Calu3 (cell line): ENCODE results near the gene LDLR. TPM values are rescaled to one million over a fixed set of nuclear protein-coding genes. Genes with fewer than 3 reads are reported as not detected.
A peak's percentile ranks its signal among the peaks of the same experiment; 100 is the strongest.
"Not testable (repeated sequence)": the region's sequence is repeated elsewhere in the genome, so short reads cannot be mapped to it uniquely, and the experiment has no call there.

Experiments
- BruUV-seq: library from RNA; stranded (reverse); fragments of 400-500 nt; replicated peaks from 2 replicates; lab custom pipeline; 2021; lab: Mats Ljungman, UMichigan
- CTCF ChIA-PET: fragments of 300-600 bp; sonication (Branson Sonifier 250); formaldehyde crosslinking; loops from one replicate; lab custom pipeline; 2022; ENCODE audit warnings: antibody characterized with exemption; lab: Charles Lee
- DNase-seq: peaks from one replicate; pipeline ENCODE4 v3.0.0; 2022
- H3K27ac Mint-ChIP-seq: one replicate; pipeline ENCODE4 v1.8.0; 2022; ENCODE audit warnings: mixed read lengths; ENCODE audit not compliant: unreplicated experiment
- H3K27me3 Mint-ChIP-seq: one replicate; pipeline ENCODE4 v1.8.0; 2022; ENCODE audit warnings: mixed read lengths; ENCODE audit not compliant: unreplicated experiment
- H3K36me3 Mint-ChIP-seq: one replicate; pipeline ENCODE4 v1.8.0; 2022; ENCODE audit warnings: mild to moderate bottlenecking, moderate library complexity, mixed read lengths; ENCODE audit not compliant: insufficient read depth, unreplicated experiment
- H3K4me1 Mint-ChIP-seq: one replicate; pipeline ENCODE4 v1.8.0; 2022; ENCODE audit warnings: mild to moderate bottlenecking, low read depth, mixed read lengths; ENCODE audit not compliant: unreplicated experiment
- H3K4me3 Mint-ChIP-seq: one replicate; pipeline ENCODE4 v1.8.0; 2022; ENCODE audit warnings: mild to moderate bottlenecking, low read depth, moderate library complexity, mixed read lengths; ENCODE audit not compliant: unreplicated experiment
- H3K9me3 Mint-ChIP-seq: one replicate; pipeline ENCODE4 v1.8.0; 2022; ENCODE audit warnings: low read depth, mixed read lengths; ENCODE audit not compliant: unreplicated experiment
- intact Hi-C: fragments of 100-400 bp; cut with micrococcal nuclease; formaldehyde crosslinking; loops from one replicate; pipeline ENCODE4 v1.10.0; 2022; ENCODE audit not compliant: unreplicated experiment
- total RNA-seq: library from RNA; stranded (reverse); gene quantifications from 2 replicates; pipeline ENCODE4 v1.2.3, GENCODE V29; 2022
- TF ChIP-seq, protein P1 (sequence below): fragments of 200-600 bp; IDR thresholded peaks from one replicate; pipeline ENCODE4 v1.8.0; 2022; ENCODE audit warnings: antibody characterized with exemption; ENCODE audit not compliant: unreplicated experiment

The LDLR gene
- total RNA-seq, 1 experiment from 2014 or later = 289 TPM

DNA sequence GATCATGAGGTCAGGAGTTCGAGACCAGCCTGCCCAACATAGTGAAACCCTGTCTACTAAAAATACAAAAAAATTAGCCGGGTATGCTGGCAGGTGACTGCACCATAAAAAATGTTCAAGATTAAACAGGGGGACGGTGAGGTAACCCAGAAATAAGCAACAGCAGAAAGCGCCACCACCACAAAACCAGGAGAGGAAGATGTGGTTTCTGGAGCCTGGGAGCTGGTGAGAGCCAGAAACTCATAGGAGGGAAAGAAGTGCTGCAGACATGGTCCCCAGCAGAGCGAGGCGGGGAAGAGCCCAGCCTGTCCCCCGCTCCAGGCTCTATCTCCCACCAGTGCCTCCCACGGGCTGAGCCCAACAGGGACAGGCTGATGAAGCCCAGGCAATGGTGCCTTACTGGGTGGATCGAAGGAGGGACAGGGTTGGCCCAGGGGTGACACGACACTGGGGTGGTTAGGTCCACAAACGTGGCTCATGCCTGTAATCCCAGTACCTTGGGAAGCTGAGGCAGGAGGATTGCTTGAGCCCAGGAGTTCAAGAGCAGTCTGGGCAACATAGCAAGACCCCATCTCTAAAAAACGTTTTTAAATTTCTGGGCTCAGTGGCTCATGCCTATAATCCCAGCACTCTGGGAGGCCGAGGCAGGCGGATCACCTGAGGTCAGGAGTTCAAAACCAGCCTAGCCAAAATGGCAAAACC is 47.3 kb downstream of the LDLR start:
- TF ChIP-seq, protein P1, sequence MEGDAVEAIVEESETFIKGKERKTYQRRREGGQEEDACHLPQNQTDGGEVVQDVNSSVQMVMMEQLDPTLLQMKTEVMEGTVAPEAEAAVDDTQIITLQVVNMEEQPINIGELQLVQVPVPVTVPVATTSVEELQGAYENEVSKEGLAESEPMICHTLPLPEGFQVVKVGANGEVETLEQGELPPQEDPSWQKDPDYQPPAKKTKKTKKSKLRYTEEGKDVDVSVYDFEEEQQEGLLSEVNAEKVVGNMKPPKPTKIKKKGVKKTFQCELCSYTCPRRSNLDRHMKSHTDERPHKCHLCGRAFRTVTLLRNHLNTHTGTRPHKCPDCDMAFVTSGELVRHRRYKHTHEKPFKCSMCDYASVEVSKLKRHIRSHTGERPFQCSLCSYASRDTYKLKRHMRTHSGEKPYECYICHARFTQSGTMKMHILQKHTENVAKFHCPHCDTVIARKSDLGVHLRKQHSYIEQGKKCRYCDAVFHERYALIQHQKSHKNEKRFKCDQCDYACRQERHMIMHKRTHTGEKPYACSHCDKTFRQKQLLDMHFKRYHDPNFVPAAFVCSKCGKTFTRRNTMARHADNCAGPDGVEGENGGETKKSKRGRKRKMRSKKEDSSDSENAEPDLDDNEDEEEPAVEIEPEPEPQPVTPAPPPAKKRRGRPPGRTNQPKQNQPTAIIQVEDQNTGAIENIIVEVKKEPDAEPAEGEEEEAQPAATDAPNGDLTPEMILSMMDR = no peak
- Mint-ChIP-seq H3K27ac (peak overlapping the region; percentile 67), H3K9me3 (no peaks in the 10 kb centered on the region), H3K27me3 (no peaks in the 10 kb centered on the region), H3K4me1 (peaks cover 12% of the 10 kb centered on the region), H3K4me3 (no peak overlapping the region), H3K36me3 (peaks cover 81% of the 10 kb centered on the region)
- BruUV-seq = no TSS peak
- intact Hi-C loops = loop anchor here (2.0 to 10.0 kb wide), 2 partner anchors 66 to 102 kb away; no protein-coding TSS in a partner anchor
- CTCF ChIA-PET = no interaction called here
- no peak for DNase-seq

GRCh38 chr19:11137542-11138384 is 48.5 kb downstream of the LDLR start:
- Mint-ChIP-seq H3K4me3 (peak overlapping the region; percentile 44), H3K4me1 (peaks cover 12% of the 10 kb centered on the region), H3K27ac (peak overlapping the region; percentile 39), H3K36me3 (peaks cover 81% of the 10 kb centered on the region), H3K27me3 (no peaks in the 10 kb centered on the region), H3K9me3 (no peaks in the 10 kb centered on the region)
- peak; percentile 78 for DNase-seq
- CTCF ChIA-PET = interaction anchor here (1.6 kb wide), 1 partner anchor 66 kb away, joined by 5 read pairs; no protein-coding TSS in a partner anchor
- intact Hi-C loops = loop anchor here (2.0 to 10.0 kb wide), 2 partner anchors 65 to 103 kb away; no protein-coding TSS in a partner anchor
- TF ChIP-seq, protein P1 = no peak
- no TSS peak for BruUV-seq

DNA sequence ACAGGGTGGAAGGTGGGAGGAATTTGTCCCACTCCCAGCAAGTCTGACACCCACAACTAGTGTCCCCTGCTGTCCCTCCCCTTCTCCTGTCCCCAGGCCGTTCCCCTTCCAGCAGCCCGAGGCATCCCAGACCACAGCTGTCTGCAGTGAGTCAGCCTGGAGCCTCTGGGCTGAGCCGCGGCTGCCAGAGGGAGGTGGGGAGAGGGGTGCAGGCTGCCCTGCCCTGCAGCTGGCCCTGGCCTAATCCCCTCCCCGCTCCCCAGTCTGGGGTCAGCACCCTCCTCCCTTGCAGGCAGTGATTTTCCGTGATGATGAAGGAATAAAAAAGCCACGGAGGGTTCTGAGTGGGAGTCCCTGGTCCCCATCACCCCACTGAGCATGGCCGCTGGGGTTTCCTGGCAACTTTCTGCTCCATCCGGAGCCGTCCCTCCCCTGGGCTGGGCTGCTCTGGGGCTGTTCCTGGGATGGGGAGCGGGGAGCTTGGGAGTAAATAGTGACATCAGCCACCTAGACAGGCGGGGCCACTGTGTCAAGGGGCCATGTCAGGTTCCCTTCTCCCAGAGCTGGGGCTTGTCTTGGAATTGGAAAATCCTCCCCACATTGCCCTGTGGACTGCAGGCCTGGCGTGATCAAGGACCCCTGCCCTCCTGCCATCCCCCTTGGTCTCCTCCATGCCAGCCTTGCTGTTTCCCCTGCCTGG is 49.5 kb downstream of the LDLR start:
- TF ChIP-seq, protein P1 = no peak
- no peaks in the 10 kb centered on the region for H3K27me3 Mint-ChIP-seq
- no peak overlapping the region for H3K4me3 Mint-ChIP-seq
- intact Hi-C loops = loop anchor here (10.0 kb wide), 1 partner anchor 104 kb away; no protein-coding TSS in a partner anchor
- H3K36me3 Mint-ChIP-seq = peaks cover 79% of the 10 kb centered on the region
- CTCF ChIA-PET = interaction anchor here (0.6 to 1.6 kb wide), 2 partner anchors 44 to 65 kb away, joined by 3 to 5 read pairs; no protein-coding TSS in a partner anchor
- no peak overlapping the region for H3K27ac Mint-ChIP-seq
- no peaks in the 10 kb centered on the region for H3K9me3 Mint-ChIP-seq
- no TSS peak for BruUV-seq
- peak; percentile 53 for DNase-seq
- peaks cover 12% of the 10 kb centered on the region for H3K4me1 Mint-ChIP-seq

GRCh38 chr19:11140023-11140538 is 50.8 kb downstream of the LDLR start:
- Mint-ChIP-seq H3K27ac (peak overlapping the region; percentile 54), H3K4me1 (peaks cover 12% of the 10 kb centered on the region), H3K36me3 (peaks cover 66% of the 10 kb centered on the region)
- DNase-seq, H3K9me3 Mint-ChIP-seq, CTCF ChIA-PET, H3K27me3 Mint-ChIP-seq, H3K4me3 Mint-ChIP-seq, intact Hi-C loops, BruUV-seq: not testable (repeated sequence)
